ENCODE results near the gene WSB1. TPM values are rescaled to one million over a fixed set of nuclear protein-coding genes. Genes with fewer than 3 reads are reported as not detected.

The WSB1 gene
- total and polyA plus RNA-seq, 10 of the 15 experiments (the other 5 are each of a cell fraction or from before 2014, with no cell fraction given), result 26.6 to 458 (median 101) TPM

- H2AFZ ChIP-seq (ENCODE audit: control insufficient read depth, low read depth, low read length), result no peak overlapping the region
- TF ChIP-seq FOXM1 (IDR thresholded peaks at IDR 0.05; ENCODE audit: low read depth, low read length), result no peak
- peak; percentile 55; the same call in 1 of the 2 replicates for TF ChIP-seq SPI1 (IDR thresholded peaks at IDR 0.05; ENCODE audit: borderline replicate concordance, insufficient read depth, low read depth, low read length)
- BruUV-seq (replicated peaks), result no TSS peak
- FAIRE-seq, result no peak
- H3K4me3 ChIP-seq, result no peak overlapping the region
- no peak for DNase-seq (ENCODE audit: low read depth, low spot score)
- no peaks in the 10 kb centered on the region for H3K4me1 ChIP-seq (ENCODE audit: control insufficient read depth, insufficient read depth, low read length)
- in situ Hi-C loops (cut with MboI), result no loop called here
- no peaks in the 10 kb centered on the region for H3K27me3 ChIP-seq (replicated peaks in 1 of 2; ENCODE audit: control insufficient read depth in 2 of 2, insufficient read depth in 2 of 2, low read length in 1 of 2)
- no peaks in the 10 kb centered on the region for H3K79me2 ChIP-seq (ENCODE audit: control insufficient read depth, insufficient read depth, low read length)
- intact Hi-C loops (cut with micrococcal nuclease; ENCODE audit: unreplicated experiment), result no loop called here
- ChIA-PET POLR2A (no interaction called here), SMC1A (ENCODE audit: uncharacterized antibody, unreplicated experiment) (interaction anchor here (1.0 to 1.5 kb wide), 2 partner anchors 10 to 12 kb away, joined by 3 to 4 read pairs; no protein-coding TSS in a partner anchor), CTCF (interaction anchor here (1.2 to 1.3 kb wide), 2 partner anchors 10 to 33 kb away, joined by 3 to 4 read pairs; no protein-coding TSS in a partner anchor), RAD21 (ENCODE audit: unreplicated experiment) (interaction anchor here (0.9 kb wide), 1 partner anchor 64 kb away, joined by 3 read pairs; no protein-coding TSS in a partner anchor)
- no peaks in the 10 kb centered on the region for H4K20me1 ChIP-seq (ENCODE audit: control insufficient read depth, insufficient read depth)
- H3K9ac ChIP-seq (ENCODE audit: control insufficient read depth, insufficient read depth, low read length), result no peak overlapping the region
- H3K36me3 ChIP-seq (ENCODE audit: control insufficient read depth in 2 of 2, insufficient read depth in 2 of 2, low read length in 1 of 2), result no peaks in the 10 kb centered on the region
- no peak overlapping the region for H3K4me2 ChIP-seq (ENCODE audit: control insufficient read depth, insufficient read depth)
- 50% methylated on average over 1 of the region's 1 CpG for WGBS (ENCODE audit: insufficient coverage, insufficient replicate concordance, low lambda C conversion rate, missing lambda C conversion rate)
- no peak overlapping the region for H3K27ac ChIP-seq (ENCODE audit: control insufficient read depth, insufficient read depth)
- no peaks in the 10 kb centered on the region for H3K9me3 ChIP-seq (replicated peaks; ENCODE audit: control insufficient read depth, insufficient read depth, low read length)
- ATAC-seq, result no peak
Observed at GRCh38 chr17:27269201-27269600, 24.7 kb upstream of the WSB1 start.

DNA sequence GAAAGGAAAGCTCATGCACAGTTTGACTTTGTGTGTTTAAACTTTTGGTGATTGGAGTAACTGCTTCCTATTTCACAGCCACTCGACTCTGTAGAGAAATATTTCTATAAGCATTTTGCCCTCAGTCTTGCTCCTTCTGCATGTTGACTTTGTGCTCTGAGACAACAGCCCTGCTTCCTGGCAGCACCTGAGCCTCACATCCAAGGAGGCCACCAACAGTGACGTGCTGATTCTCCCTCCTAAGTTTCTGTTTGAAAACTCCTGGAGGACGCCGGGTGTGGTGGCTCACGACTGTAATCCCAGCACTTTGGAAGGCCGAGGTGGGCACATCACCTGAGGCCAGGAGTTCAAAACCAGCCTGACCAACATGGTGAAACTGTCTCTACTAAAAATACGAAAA is 23.9 kb upstream of the WSB1 start:
- Histone ChIP-seq H3K27me3 (replicated peaks in 1 of 2; ENCODE audit: control insufficient read depth in 2 of 2, insufficient read depth in 2 of 2, low read length in 1 of 2) (no peaks in the 10 kb centered on the region), H3K27ac (ENCODE audit: control insufficient read depth, insufficient read depth) (no peak overlapping the region), H3K4me2 (ENCODE audit: control insufficient read depth, insufficient read depth) (no peak overlapping the region), H3K9me3 (replicated peaks; ENCODE audit: control insufficient read depth, insufficient read depth, low read length) (no peaks in the 10 kb centered on the region), H3K79me2 (ENCODE audit: control insufficient read depth, insufficient read depth, low read length) (no peaks in the 10 kb centered on the region), H3K4me1 (ENCODE audit: control insufficient read depth, insufficient read depth, low read length) (no peaks in the 10 kb centered on the region), H4K20me1 (ENCODE audit: control insufficient read depth, insufficient read depth) (no peaks in the 10 kb centered on the region), H3K36me3 (ENCODE audit: control insufficient read depth in 2 of 2, insufficient read depth in 2 of 2, low read length in 1 of 2) (no peaks in the 10 kb centered on the region), H2AFZ (ENCODE audit: control insufficient read depth, low read depth, low read length) (no peak overlapping the region), H3K9ac (ENCODE audit: control insufficient read depth, insufficient read depth, low read length) (no peak overlapping the region), H3K4me3 (no peak overlapping the region)
- ATAC-seq (no peak), FAIRE-seq (no peak), DNase-seq (ENCODE audit: low read depth, low spot score) (no peak)
- ChIA-PET CTCF (no interaction called here), POLR2A (no interaction called here), RAD21 (ENCODE audit: unreplicated experiment) (no interaction called here), SMC1A (ENCODE audit: uncharacterized antibody, unreplicated experiment) (interaction anchor here (1.5 kb wide), 1 partner anchor 11 kb away, joined by 4 read pairs; no protein-coding TSS in a partner anchor)
- WGBS (ENCODE audit: insufficient coverage, insufficient replicate concordance, low lambda C conversion rate, missing lambda C conversion rate), result 26% methylated on average over 7 of the region's 7 CpGs
- intact Hi-C loops (cut with micrococcal nuclease; ENCODE audit: unreplicated experiment), result no loop called here
- in situ Hi-C loops (cut with MboI), result no loop called here
- TF ChIP-seq CHD2 (IDR thresholded peaks at IDR 0.05; ENCODE audit: borderline replicate concordance, low read depth, low read length) (no peak), MEF2A (IDR thresholded peaks at IDR 0.05; ENCODE audit: insufficient read depth, low read depth, low read length) (no peak), ZNF217 (IDR thresholded peaks at IDR 0.05) (no peak), PAX8 (IDR thresholded peaks at IDR 0.05) (no peak)
- BruUV-seq (replicated peaks), result no TSS peak

Data from GM12878 (cell line).